IMR-90 (cell line): ENCODE results near the gene KCTD5. TPM values are rescaled to one million over a fixed set of nuclear protein-coding genes. Genes with fewer than 3 reads are reported as not detected.

ENCODE experiments used
- ATAC-seq: fragments of 200-7000 bp; cut with Tn5 transposase; 2 replicates; pipeline ENCODE4 v1.9.1; 2020; ENCODE audit warnings: low read depth, mild to moderate bottlenecking, moderate library complexity
- BruUV-seq: library from RNA; stranded (reverse); fragments of 400-500 nt; replicated peaks from 2 replicates; lab custom pipeline; 2021; lab: Mats Ljungman, UMichigan
- CTCF ChIA-PET: fragments of 300-600 bp; formaldehyde crosslinking; extraction: SDS; loops from one replicate; lab custom pipeline; 2021; ENCODE audit warnings: antibody characterized with exemption; lab: Yijun Ruan, JAX
- POLR2A ChIA-PET: fragments of 300-600 bp; sonication (Branson Sonifier 250); formaldehyde crosslinking; loops from one replicate; lab custom pipeline; 2022; ENCODE audit warnings: antibody characterized with exemption; ENCODE audit not compliant: unreplicated experiment; lab: Charles Lee
- DNase-seq: peaks from one replicate; pipeline ENCODE4 v3.0.0; 2013
- H2AFZ ChIP-seq: replicated peaks from 2 replicates; pipeline ENCODE3; 2013; ENCODE audit warnings: low read length, mild to moderate bottlenecking; ENCODE audit not compliant: poor library complexity
- H2AK5ac ChIP-seq: 2 replicates; pipeline ENCODE4 v1.6.1; 2013; ENCODE audit warnings: low read depth, low read length, inconsistent platforms
- H2AK9ac ChIP-seq: replicated peaks from 2 replicates; pipeline ENCODE3; 2013; ENCODE audit warnings: mild to moderate bottlenecking, low read depth, low read length, moderate library complexity; ENCODE audit not compliant: poor library complexity
- H2BK120ac ChIP-seq: 2 replicates; pipeline ENCODE4 v1.6.1; 2013; ENCODE audit warnings: low read depth, low read length, inconsistent platforms
- H2BK15ac ChIP-seq: 3 replicates; pipeline ENCODE4 v1.6.1; 2013; ENCODE audit warnings: low read depth, low read length, inconsistent platforms
- H2BK20ac ChIP-seq: 2 replicates; pipeline ENCODE4 v1.6.1; 2013; ENCODE audit warnings: low read depth, mild to moderate bottlenecking, inconsistent platforms, low read length, moderate library complexity
- H2BK5ac ChIP-seq: 2 replicates; pipeline ENCODE4 v1.6.1; 2013; ENCODE audit warnings: mild to moderate bottlenecking, low read depth, low read length, inconsistent platforms; ENCODE audit not compliant: poor library complexity, severe bottlenecking
- H3K14ac ChIP-seq: replicated peaks from 2 replicates; pipeline ENCODE4 v1.6.1; 2013; ENCODE audit warnings: low read depth, low read length, inconsistent platforms
- H3K18ac ChIP-seq: 2 replicates; pipeline ENCODE4 v1.6.1; 2013; ENCODE audit warnings: low read depth, low read length, control low read depth
- H3K23ac ChIP-seq: 2 replicates; pipeline ENCODE4 v1.6.1; 2013; ENCODE audit warnings: low read depth, low read length, inconsistent platforms
- H3K27ac ChIP-seq: 2 replicates; pipeline ENCODE4 v1.5.1; 2013; ENCODE audit warnings: mild to moderate bottlenecking, control low read depth, low read length; ENCODE audit not compliant: insufficient read depth
- H3K27me3 ChIP-seq: 2 replicates; pipeline ENCODE4 v1.6.1; 2013; ENCODE audit warnings: low read length; ENCODE audit not compliant: control insufficient read depth, insufficient read depth
- H3K36me3 ChIP-seq: 2 replicates; pipeline ENCODE4 v1.6.1; 2013; ENCODE audit warnings: low read length, mixed read lengths; ENCODE audit not compliant: control insufficient read depth, insufficient read depth
- H3K4ac ChIP-seq: 2 replicates; pipeline ENCODE4 v1.6.1; 2013; ENCODE audit warnings: low read depth, low read length, inconsistent platforms
- H3K4me1 ChIP-seq: 2 replicates; pipeline ENCODE4 v1.6.1; 2013; ENCODE audit warnings: low read length, mixed read lengths; ENCODE audit not compliant: control insufficient read depth, insufficient read depth
- H3K4me2 ChIP-seq: 2 replicates; pipeline ENCODE4 v1.6.1; 2013; ENCODE audit warnings: low read depth, mild to moderate bottlenecking, control low read depth, low read length, moderate library complexity
- H3K4me3 ChIP-seq: 2 replicates; pipeline ENCODE4 v1.5.1; 2013; ENCODE audit warnings: low read depth, mild to moderate bottlenecking, control low read depth, low read length, moderate library complexity; ENCODE audit not compliant: insufficient read depth
- H3K56ac ChIP-seq: 2 replicates; pipeline ENCODE4 v1.6.1; 2013; ENCODE audit warnings: low read length, inconsistent platforms; ENCODE audit not compliant: insufficient read depth; ENCODE audit errors: extremely low read depth
- H3K79me1 ChIP-seq, 2 experiments: 2 replicates each; pipeline ENCODE4 v1.6.1; 2013; ENCODE audit warnings: low read length in 2 of 2, inconsistent platforms in 1 of 2, low read depth in 1 of 2
- H3K9ac ChIP-seq: 2 replicates; pipeline ENCODE4 v1.6.1; 2013; ENCODE audit warnings: low read depth, low read length, control low read depth
- H3K9me1 ChIP-seq: 2 replicates; pipeline ENCODE4 v1.6.1; 2013; ENCODE audit warnings: low read length, inconsistent platforms; ENCODE audit not compliant: insufficient read depth
- H3K9me3 ChIP-seq: 2 replicates; pipeline ENCODE4 v1.6.1; 2013; ENCODE audit warnings: low read length; ENCODE audit not compliant: control insufficient read depth, insufficient read depth
- H4K20me1 ChIP-seq: 2 replicates; pipeline ENCODE4 v1.6.1; 2013; ENCODE audit warnings: low read length, inconsistent platforms; ENCODE audit not compliant: insufficient read depth
- H4K5ac ChIP-seq: 2 replicates; pipeline ENCODE4 v1.6.1; 2013; ENCODE audit warnings: mild to moderate bottlenecking, low read depth, low read length, control low read depth
- H4K8ac ChIP-seq, 2 experiments: 2 replicates each; pipeline ENCODE4 v1.6.1; 2013; ENCODE audit warnings: low read depth in 2 of 2, low read length in 2 of 2, control low read depth in 1 of 2, inconsistent platforms in 1 of 2
- H4K91ac ChIP-seq: 2 replicates; pipeline ENCODE4 v1.6.1; 2013; ENCODE audit warnings: low read depth, low read length, inconsistent platforms; ENCODE audit not compliant: insufficient read depth
- BHLHE40 ChIP-seq: fragments of 150-350 bp; IDR thresholded peaks from 2 replicates; pipeline ENCODE4 v1.6.1; 2016; ENCODE audit warnings: mild to moderate bottlenecking, low read depth, low read length
- CEBPB ChIP-seq: IDR thresholded peaks from 2 replicates; pipeline ENCODE4 v1.6.1; 2012; ENCODE audit warnings: low read depth, low read length, improper control_type of control experiment
- CHD1 ChIP-seq: IDR thresholded peaks from 2 replicates; pipeline ENCODE4 v1.6.1; 2012; ENCODE audit warnings: low read depth, low read length, improper control_type of control experiment
- FOS ChIP-seq: fragments of 150-350 bp; IDR thresholded peaks from 2 replicates; pipeline ENCODE4 v1.6.1; 2016; ENCODE audit warnings: low read depth, low read length
- MAFK ChIP-seq: IDR thresholded peaks from 2 replicates; pipeline ENCODE4 v1.6.1; 2012; ENCODE audit warnings: low read depth, low read length, improper control_type of control experiment
- MAZ ChIP-seq: IDR thresholded peaks from 2 replicates; pipeline ENCODE4 v1.6.1; 2012; ENCODE audit warnings: low read depth, mild to moderate bottlenecking, low read length, improper control_type of control experiment, moderate library complexity, borderline replicate concordance
- MXI1 ChIP-seq: IDR thresholded peaks from 2 replicates; pipeline ENCODE4 v1.6.1; 2012; ENCODE audit warnings: low read depth, mild to moderate bottlenecking, low read length, moderate library complexity, borderline replicate concordance
- NFE2L2 ChIP-seq: fragments of 150-350 bp; IDR thresholded peaks from 2 replicates; pipeline ENCODE4 v1.6.1; 2016; ENCODE audit warnings: low read depth, mild to moderate bottlenecking, low read length
- POLR2A ChIP-seq: IDR thresholded peaks from 2 replicates; pipeline ENCODE4 v1.6.1; 2012; ENCODE audit warnings: mild to moderate bottlenecking, low read depth, low read length
- RAD21 ChIP-seq: IDR thresholded peaks from 2 replicates; pipeline ENCODE4 v1.6.1; 2012; ENCODE audit warnings: low read length, improper control_type of control experiment
- RCOR1 ChIP-seq: IDR thresholded peaks from 2 replicates; pipeline ENCODE4 v1.6.1; 2012; ENCODE audit warnings: mild to moderate bottlenecking, low read length, improper control_type of control experiment; ENCODE audit not compliant: insufficient replicate concordance
- RFX5 ChIP-seq: IDR thresholded peaks from 2 replicates; pipeline ENCODE4 v1.8.0; 2012; ENCODE audit warnings: low read depth, mild to moderate bottlenecking, low read length, moderate library complexity
- SMC3 ChIP-seq: fragments of 150-350 bp; IDR thresholded peaks from 2 replicates; pipeline ENCODE4 v1.6.1; 2016; ENCODE audit warnings: low read depth, mild to moderate bottlenecking, antibody characterized with exemption, low read length, moderate library complexity
- USF2 ChIP-seq: fragments of 150-350 bp; IDR thresholded peaks from 2 replicates; pipeline ENCODE4 v1.6.1; 2017; ENCODE audit warnings: mild to moderate bottlenecking, antibody characterized with exemption, low read length, low read depth
- WGBS, 2 experiments: methylation state at CpG; one replicate each; pipeline versions ENCODE4 v1.1.5 to v1.1.7; 2013; ENCODE audit warnings: missing lambda C conversion rate in 2 of 2; ENCODE audit not compliant: insufficient read length in 1 of 2; ENCODE audit errors: extremely low coverage in 2 of 2; 5-methylcytosine and 5-hydroxymethylcytosine counted together
- dilution Hi-C: fragments of 300-500 bp; cut with HindIII; formaldehyde crosslinking; loops from one replicate; pipeline ENCODE4 v1.14.3; 2018; ENCODE audit warnings: low sequenced_read_pairs; ENCODE audit not compliant: unreplicated experiment
- in situ Hi-C: fragments of 300-500 bp; cut with MboI; formaldehyde crosslinking; loops from 3 replicates; pipeline ENCODE4 v1.14.3; 2019; ENCODE audit warnings: low sequenced_read_pairs, inconsistent platforms, mixed read lengths
- intact Hi-C: fragments of 100-400 bp; cut with micrococcal nuclease; formaldehyde crosslinking; loops from 2 replicates; pipeline ENCODE4 v1.10.0; 2022
- polyA plus RNA-seq, 3 experiments: library from polyadenylated mRNA; depleted of rRNA; stranded (reverse); fragments of >200 nt; gene quantifications; 2 replicates each; pipeline ENCODE4 v1.2.3, GENCODE V29; 2012; ENCODE audit warnings: low replicate concordance in 1 of 3
- total RNA-seq: library from RNA; depleted of rRNA; stranded (reverse); fragments of >200 nt; gene quantifications from 2 replicates; pipeline ENCODE4 v1.2.3, GENCODE V29; 2012
- TF ChIP-seq, protein P1 (sequence below): conservative IDR thresholded peaks from 2 replicates; pipeline ENCODE4 v1.5.1; 2012; ENCODE audit warnings: mild to moderate bottlenecking, low read depth, low read length, improper control_type of control experiment
- TF ChIP-seq, protein P2 (sequence below): fragments of 150-350 bp; IDR thresholded peaks from 2 replicates; pipeline ENCODE4 v1.6.1; 2016; ENCODE audit warnings: low read depth, mild to moderate bottlenecking, low read length, moderate library complexity, borderline replicate concordance

Gene KCTD5
- total and polyA plus RNA-seq, 2 of the 4 experiments (the other 2 are of a cell fraction) = 17.2 to 56.2 TPM

- no TSS peak for BruUV-seq
- Histone ChIP-seq H3K18ac (no peak overlapping the region), H3K4me1 (no peaks in the 10 kb centered on the region), H4K8ac (no peak overlapping the region), H3K56ac (no peak overlapping the region), H2AFZ (no peak overlapping the region), H4K91ac (no peak overlapping the region), H3K9ac (no peak overlapping the region), H2AK9ac (no peak overlapping the region), H2AK5ac (no peak overlapping the region), H3K36me3 (no peaks in the 10 kb centered on the region), H3K4ac (no peak overlapping the region), H2BK120ac (no peak overlapping the region), H3K23ac (no peak overlapping the region), H3K9me3 (no peaks in the 10 kb centered on the region), H3K27me3 (peaks cover 7% of the 10 kb centered on the region), H3K9me1 (no peaks in the 10 kb centered on the region), H3K4me3 (no peak overlapping the region), H4K20me1 (no peaks in the 10 kb centered on the region), H3K79me1 (no peaks in the 10 kb centered on the region), H2BK20ac (no peak overlapping the region), H3K27ac (no peak overlapping the region), H3K14ac (no peak overlapping the region), H2BK15ac (no peak overlapping the region), H4K5ac (no peak overlapping the region), H3K4me2 (no peak overlapping the region), H2BK5ac (no peak overlapping the region)
- DNase-seq (no peak), ATAC-seq (no peak)
- POLR2A ChIA-PET = no interaction called here
- in situ Hi-C loops = no loop called here
- TF ChIP-seq MAFK (no peak), CEBPB (no peak), RCOR1 (no peak), USF2 (no peak), BHLHE40 (no peak), NFE2L2 (no peak), FOS (no peak), MXI1 (no peak), RAD21 (no peak), SMC3 (no peak), CHD1 (no peak), MAZ (no peak), RFX5 (no peak), POLR2A (no peak)
- TF ChIP-seq, protein P1, sequence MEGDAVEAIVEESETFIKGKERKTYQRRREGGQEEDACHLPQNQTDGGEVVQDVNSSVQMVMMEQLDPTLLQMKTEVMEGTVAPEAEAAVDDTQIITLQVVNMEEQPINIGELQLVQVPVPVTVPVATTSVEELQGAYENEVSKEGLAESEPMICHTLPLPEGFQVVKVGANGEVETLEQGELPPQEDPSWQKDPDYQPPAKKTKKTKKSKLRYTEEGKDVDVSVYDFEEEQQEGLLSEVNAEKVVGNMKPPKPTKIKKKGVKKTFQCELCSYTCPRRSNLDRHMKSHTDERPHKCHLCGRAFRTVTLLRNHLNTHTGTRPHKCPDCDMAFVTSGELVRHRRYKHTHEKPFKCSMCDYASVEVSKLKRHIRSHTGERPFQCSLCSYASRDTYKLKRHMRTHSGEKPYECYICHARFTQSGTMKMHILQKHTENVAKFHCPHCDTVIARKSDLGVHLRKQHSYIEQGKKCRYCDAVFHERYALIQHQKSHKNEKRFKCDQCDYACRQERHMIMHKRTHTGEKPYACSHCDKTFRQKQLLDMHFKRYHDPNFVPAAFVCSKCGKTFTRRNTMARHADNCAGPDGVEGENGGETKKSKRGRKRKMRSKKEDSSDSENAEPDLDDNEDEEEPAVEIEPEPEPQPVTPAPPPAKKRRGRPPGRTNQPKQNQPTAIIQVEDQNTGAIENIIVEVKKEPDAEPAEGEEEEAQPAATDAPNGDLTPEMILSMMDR = no peak
- TF ChIP-seq, protein P2, sequence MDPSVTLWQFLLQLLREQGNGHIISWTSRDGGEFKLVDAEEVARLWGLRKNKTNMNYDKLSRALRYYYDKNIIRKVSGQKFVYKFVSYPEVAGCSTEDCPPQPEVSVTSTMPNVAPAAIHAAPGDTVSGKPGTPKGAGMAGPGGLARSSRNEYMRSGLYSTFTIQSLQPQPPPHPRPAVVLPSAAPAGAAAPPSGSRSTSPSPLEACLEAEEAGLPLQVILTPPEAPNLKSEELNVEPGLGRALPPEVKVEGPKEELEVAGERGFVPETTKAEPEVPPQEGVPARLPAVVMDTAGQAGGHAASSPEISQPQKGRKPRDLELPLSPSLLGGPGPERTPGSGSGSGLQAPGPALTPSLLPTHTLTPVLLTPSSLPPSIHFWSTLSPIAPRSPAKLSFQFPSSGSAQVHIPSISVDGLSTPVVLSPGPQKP = no peak
- CTCF ChIA-PET = no interaction called here
- WGBS, 2 experiments = 66% methylated on average over 2 of the region's 2 CpGs; no CpG with 5 or more reads in 1 of the 2 experiments
- intact Hi-C loops = no loop called here
- dilution Hi-C loops = no loop called here
Observed at GRCh38 chr16:2656985-2657384, 25.3 kb upstream of the KCTD5 start.
